Stimulated activated CD4-positive, alpha-beta T cell treated with anti-CD3 and anti-CD28 coated beads, Interleukin-2, amount 100 ng/mL, for 24 hours (primary cell): ENCODE data around the gene MBD3L5.
"Not testable (repeated sequence)": the region's sequence is repeated elsewhere in the genome, so short reads cannot be mapped to it uniquely, and the experiment has no call there.

ENCODE experiments used
- DNase-seq, 2 donors: peaks; one replicate each; pipeline ENCODE4 v3.0.0-alpha.2; 2020

Gene MBD3L5

GRCh38 chr19:7054635-7055368 is 24.4 kb downstream of the MBD3L5 start:
- DNase-seq, result not testable (repeated sequence)

GRCh38 chr19:7055679-7056078 is 25.3 kb downstream of the MBD3L5 start:
- DNase-seq, result not testable (repeated sequence)

DNA sequence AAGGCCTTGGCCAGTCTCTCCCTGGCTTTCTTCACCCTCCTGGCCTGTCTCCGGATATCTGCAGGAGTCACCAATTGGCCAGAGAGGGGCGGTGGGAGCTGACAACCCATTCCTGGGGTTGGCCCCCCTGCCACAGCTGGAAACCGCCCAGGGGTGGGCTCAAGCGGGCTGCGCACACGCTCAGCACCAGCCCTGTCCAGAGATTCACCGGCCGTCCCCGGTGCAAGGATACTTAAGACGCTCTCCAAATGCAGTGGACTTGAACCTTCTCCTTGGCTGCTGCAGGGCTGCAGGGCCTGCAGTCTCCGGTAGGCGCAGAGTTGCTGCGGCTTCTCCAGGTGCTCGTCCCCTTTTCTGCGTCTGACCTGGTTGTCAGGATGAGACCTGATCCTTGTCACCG is 26.0 kb downstream of the MBD3L5 start:
- not testable (repeated sequence) for DNase-seq

DNA sequence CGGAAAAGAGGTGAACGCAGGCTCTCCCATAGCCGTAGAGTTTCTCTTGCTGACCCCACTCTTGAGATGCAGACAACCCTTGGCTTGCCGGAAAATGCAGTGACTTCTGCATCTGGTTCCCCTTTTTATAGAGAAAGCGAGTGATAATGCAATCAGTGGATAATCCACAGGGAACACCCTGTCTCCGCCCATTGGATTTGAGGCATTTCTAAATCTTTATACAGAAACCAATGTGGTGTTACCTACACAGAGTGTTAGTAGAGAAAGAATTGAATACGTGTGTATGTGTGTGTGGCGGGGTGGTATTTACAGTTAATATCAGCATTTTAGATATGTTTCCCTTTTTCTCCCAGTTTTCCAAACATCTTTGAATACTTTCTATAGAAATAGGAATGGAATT is 28.2 kb downstream of the MBD3L5 start, which contains the start of gene MBD3L3:
Gene MBD3L3, minus strand, starts transcription at position 101 of the 400 bp plus-strand sequence. Its CDS starts 71 bp downstream, at position 30.
- not testable (repeated sequence) for DNase-seq

DNA sequence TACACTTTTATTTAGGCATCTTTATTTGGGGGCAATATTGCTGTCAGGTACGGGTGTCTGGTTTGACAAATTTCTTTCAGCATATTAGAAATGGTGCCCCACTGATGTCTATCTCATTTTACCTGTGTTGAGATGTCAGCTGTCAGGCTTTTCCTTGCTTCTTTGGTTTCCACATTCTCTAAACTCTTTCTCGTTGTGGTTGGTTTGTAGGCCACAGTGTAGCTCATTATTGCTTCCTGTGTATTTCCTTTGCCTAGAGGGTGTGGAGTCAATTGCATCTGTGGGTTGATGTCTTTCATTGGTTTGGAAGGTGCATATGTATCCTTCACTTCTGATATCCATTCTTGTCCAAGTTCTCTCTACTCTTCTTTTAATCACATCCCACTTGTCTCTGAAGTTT is 29.6 kb downstream of the MBD3L5 start:
- not testable (repeated sequence) for DNase-seq

DNA sequence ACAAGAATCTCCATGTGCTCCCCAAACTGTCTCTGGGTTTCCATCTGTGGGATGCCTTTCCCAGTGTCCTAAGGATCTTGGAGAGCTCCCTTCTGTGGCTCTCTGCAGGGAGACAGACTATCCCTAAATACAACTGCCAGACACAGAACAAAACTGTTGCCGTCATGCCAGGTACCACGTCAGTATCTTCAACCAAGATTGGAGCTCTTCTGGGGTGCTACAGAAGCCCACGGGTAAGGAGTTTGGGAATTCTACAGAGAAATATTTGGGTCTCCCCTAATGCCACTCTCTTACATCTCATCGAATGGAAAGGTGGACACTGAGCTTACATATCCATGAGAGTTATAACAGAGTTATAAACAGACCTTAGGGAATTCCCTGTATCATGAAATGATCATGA is 33.0 kb downstream of the MBD3L5 start:
- no peak for DNase-seq

GRCh38 chr19:7063764-7064418 is 33.5 kb downstream of the MBD3L5 start:
- no peak for DNase-seq

DNA sequence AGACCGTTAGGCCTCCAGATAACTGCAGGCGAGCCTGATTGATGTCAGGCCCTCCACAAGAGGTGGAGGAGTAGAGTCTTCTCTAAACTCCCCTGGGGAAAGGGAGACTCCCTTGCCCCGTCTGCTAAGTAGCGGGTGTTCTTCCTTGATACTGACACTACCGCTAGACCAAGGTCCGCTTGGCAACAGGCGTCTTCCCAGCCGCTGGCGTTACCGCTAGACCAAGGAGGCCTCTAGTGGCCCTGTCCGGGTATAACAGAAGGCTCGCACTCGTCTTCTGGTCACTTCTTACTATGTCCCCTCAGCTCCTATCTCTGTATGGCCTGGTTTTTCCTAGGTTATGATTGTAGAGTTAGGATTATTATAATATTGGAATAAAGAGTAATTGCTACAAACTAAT is 36.7 kb downstream of the MBD3L5 start:
- DNase-seq, result peak in 1 of 2 donors; percentile 15

- no peak for DNase-seq
Observed at GRCh38 chr19:7067716-7068115, 37.3 kb downstream of the MBD3L5 start.

- no peak for DNase-seq
Observed at GRCh38 chr19:7068599-7068998, 38.2 kb downstream of the MBD3L5 start.

DNA sequence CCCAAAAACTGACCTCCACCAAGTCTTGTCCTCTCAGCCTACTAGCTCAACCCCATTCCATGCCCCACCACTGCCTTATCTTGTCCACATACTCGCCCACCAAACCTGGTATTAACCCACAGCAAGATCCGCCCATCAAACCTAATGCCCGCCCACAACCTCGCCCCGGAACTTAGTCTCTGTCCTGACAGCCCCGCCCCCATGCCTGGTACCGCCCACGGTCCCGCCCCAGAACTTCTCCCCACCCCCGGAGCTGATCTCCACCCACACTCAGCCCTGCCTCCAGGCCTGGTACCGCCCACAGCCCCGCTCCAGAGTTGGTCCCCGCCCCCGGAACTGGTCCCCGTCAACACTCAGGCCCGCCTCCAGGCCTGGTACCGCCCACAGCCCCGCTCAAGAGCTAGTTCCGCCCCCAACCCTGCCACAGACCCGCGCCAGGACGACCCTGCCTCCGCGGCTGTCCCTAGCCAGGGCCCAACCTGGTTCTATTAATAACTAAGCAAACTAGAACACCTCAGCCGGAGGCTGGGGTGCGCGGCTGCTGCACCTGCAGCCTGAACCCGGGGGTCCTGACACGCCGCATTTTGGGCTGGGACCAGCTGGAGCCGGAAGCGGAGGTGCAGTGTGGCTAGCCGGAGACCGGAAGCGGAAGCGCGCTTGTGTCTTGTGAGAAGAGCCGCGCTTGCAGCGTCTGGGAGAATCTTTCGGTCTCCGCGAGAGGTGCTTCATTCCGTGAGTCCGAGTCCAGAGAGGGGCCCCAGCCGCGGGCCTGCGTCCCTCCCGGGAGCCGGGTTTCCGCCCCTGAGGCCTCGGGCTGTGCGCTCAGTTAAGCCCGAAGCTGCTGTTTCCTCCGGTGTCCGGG is 38.9 kb downstream of the MBD3L5 start, which contains the start of gene ZNF557:
Gene ZNF557, plus strand, starts transcription at position 662 of the 862 bp plus-strand sequence. CDS start 5,372 bp downstream, outside the sequence.
- DNase-seq, result peak; percentile 98 to 99

DNA sequence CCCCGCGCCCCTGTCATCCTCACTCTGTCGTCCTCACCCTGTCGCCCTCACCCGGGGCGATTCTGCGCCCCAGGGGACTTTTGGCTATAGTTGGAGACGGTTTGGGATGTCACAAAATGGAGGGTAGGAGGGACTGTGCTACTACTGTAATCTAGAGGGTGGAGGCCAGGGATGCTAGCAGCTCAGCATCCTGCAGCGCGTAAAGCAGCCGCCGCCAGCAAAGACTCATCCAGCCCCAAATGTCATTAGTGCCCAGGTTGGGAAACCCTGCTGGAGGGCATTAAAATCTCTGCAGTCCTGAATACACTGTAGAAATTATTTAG is 39.5 kb downstream of the MBD3L5 start:
- no peak for DNase-seq

GRCh38 chr19:7072541-7072940 is 42.2 kb downstream of the MBD3L5 start:
- DNase-seq, result no peak

DNA sequence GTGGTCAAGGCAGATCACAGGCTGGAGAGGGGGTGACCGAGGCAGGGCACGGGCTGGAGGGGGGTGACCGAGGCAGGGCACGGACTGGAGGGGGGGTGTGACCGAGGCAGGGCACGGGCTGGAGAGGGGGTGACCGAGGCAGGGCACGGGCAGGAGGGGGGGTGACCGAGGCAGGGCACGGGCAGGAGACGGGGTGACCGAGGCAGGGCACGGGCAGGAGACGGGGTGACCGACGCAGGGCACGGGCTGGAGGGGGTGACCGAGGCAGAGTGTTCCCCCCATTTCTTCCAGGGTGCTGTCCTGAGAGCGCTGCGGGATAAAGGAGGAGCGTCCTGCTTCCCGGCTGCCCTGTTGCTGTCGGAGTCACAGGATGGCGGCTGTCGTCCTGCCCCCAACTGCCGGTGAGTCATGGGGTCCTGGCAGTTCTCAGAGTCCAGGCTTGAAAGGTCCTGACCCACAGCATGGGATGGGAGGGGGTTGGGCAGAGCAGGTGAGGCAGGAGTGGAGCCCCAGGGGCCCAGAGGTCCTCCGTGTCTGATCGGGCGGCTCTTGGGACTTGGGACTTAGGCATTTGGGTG is 44.4 kb downstream of the MBD3L5 start:
- DNase-seq, result no peak

GRCh38 chr19:7076151-7076550 is 45.8 kb downstream of the MBD3L5 start:
- no peak for DNase-seq

GRCh38 chr19:7078008-7078407 is 47.6 kb downstream of the MBD3L5 start:
- no peak for DNase-seq
